ENCODE measurements around the gene ATXN1. TPM values are rescaled to one million over a fixed set of nuclear protein-coding genes. Genes with fewer than 3 reads are reported as not detected.

Gene ATXN1
- total RNA-seq, 1 experiment from 2014 or later = 13.4 TPM

DNA sequence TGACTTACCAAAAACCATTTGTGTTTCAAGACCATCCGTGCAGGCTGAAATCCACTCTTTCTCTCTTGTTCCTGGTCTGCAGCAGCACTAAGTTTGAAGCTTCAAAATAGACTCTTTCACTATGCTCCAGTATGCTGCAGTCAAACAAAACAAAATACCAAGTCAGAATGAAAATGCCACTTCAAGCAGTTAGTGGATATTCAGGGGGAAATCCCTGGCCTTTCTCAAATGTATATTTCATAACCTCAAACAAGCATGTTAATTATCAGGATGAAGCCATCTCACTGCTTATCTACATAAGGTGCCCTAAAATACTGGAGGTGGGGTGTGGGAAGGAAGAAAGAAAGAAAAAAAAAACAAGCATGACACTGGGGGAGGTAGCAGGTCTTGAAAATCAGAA lies 103.5 kb downstream of the ATXN1 start:
- in situ Hi-C loops (cut with HindIII; ENCODE audit: low pct_unique_long_range_greater_than_20kb, low sequenced_read_pairs) = no loop called here
- no peak for DNase-seq (ENCODE audit: low read depth, low spot score)

DNA sequence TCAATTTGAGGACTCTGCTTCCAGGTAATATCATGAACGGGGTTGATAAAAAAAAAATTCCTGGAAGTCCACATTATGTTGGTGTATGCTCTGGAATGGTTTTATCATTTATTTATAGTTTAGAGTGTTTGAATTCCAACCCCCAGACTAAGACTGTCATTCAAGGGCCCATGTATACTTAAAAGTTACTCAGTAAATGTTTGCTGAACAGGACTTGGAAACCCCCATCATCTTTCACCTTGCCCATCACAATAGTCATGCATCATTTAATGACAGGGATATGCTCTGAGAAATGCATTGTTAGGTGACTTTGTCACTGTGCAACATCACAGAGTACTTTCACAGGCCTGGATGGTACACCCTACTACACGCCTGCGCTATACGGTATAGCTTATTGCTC lies 104.8 kb downstream of the ATXN1 start:
- no peak for DNase-seq (ENCODE audit: low read depth, low spot score)
- in situ Hi-C loops (cut with HindIII; ENCODE audit: low pct_unique_long_range_greater_than_20kb, low sequenced_read_pairs) = no loop called here

DNA sequence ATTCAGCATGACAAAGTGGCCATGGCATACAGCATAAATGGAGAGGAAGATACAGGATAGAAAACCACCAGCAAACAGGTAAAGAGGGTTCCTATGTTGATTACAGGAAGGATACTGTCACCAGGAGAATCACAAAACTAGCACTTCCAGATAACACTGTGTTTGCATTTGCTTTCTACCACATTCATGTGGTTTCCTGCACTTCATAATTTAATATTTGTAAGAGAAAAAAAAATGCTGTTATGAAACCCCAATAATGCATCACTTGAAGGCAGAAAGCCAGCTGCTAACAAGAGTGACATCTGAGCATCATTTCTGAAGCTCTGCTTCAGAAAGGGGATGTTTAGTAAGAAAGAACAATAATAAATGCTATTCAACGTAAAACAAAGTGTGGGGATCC lies 106.6 kb downstream of the ATXN1 start:
- no peak for DNase-seq (ENCODE audit: low read depth, low spot score)
- in situ Hi-C loops (cut with HindIII; ENCODE audit: low pct_unique_long_range_greater_than_20kb, low sequenced_read_pairs) = no loop called here

DNA sequence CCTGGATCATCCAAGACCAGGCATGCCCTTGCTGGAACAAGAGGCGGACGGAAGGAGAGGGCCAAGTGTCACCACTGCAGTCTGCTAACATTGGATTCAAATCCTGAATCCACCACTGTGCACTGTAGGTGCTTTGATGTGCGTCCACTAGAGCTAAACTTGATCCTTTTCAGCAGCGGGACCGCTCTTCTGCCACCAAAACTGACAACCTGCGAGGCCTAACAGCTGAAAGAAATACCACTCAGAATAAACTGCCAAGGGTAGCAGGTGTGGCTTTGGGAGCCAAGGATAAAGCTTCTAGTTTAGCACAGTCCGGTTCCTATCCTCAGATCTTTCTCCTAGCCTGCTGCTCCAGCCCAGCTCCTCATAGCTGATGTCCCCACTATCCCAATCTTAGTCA lies 108.0 kb downstream of the ATXN1 start:
- in situ Hi-C loops (cut with HindIII; ENCODE audit: low pct_unique_long_range_greater_than_20kb, low sequenced_read_pairs) = no loop called here
- no peak for DNase-seq (ENCODE audit: low read depth, low spot score)

DNA sequence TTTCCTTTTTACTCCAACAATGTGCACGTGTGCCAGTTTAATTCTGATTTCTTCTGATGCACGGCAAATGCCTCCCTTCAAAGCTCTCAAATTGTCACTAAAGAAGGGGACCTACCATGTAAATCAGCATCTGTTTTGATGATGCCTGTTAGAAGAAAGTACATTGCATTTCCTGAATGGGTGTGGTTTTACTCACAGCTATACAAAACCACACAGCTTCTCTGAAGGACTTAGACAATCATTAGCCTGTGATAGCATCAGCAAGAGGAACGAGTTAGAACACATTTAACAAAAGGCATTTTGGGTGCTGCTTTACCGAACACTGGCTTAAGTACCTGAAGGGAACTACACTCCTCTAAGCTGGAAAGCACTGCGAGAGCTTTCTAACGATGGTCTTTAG lies 109.4 kb downstream of the ATXN1 start:
- in situ Hi-C loops (cut with HindIII; ENCODE audit: low pct_unique_long_range_greater_than_20kb, low sequenced_read_pairs) = no loop called here
- no peak for DNase-seq (ENCODE audit: low read depth, low spot score)

DNA sequence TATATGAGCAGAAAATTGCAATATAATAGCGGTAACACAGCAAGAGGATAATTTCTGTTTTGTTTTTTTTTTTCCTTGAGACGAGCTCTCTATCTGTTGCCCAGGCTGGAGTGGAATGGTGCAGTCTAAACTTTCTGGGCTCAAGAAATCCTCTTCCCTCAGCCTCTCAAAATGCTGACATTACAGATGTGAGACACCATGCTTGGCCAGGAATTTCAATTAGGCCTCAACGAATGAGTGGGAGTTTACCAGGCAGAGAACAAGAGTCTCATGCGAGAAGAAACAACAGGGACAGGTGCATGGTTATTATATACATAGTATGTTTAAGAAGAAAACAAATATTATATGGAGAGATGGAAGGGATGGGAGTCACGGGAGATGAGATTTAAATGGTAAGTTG lies 111.4 kb downstream of the ATXN1 start:
- in situ Hi-C loops (cut with HindIII; ENCODE audit: low pct_unique_long_range_greater_than_20kb, low sequenced_read_pairs) = no loop called here
- DNase-seq (ENCODE audit: low read depth, low spot score) = no peak

DNA sequence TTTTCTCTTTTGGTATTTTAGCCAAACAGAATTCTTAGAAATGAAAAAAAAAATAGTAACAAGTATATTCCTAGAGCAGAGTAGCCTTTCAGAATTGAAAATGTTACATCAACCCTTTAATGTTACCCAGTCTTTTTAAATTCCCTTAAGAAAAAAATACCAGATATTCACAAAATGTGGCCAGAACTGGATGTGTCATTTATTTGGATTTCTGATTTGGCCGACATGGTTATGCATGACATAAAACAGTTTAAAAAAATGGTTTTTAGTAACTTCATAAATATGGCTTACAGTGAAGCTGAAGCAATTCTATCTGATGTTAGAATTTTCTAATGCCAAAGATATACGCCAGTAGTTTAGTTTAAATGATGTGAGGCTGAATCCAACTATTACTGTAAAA lies 112.0 kb downstream of the ATXN1 start:
- in situ Hi-C loops (cut with HindIII; ENCODE audit: low pct_unique_long_range_greater_than_20kb, low sequenced_read_pairs) = no loop called here

DNA sequence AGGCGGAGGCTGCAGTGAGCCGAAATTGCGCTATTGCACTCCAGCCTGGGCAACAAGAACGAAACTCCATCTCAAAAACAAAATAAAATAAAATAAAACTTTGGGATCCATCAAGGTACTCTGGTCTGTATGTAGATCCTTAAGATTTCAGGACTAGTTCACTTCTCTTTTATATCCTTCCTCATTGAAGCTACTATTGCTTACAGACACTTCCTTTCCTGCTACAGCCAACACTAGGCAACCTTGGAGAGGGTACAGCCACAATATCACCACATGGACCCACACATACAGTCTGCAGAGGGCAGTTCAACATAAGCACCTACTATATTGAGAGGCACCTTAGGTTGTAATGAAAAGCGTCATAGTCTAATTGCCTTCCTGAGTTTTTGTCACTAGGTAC lies 113.3 kb downstream of the ATXN1 start:
- no peak for DNase-seq (ENCODE audit: low read depth, low spot score)
- in situ Hi-C loops (cut with HindIII; ENCODE audit: low pct_unique_long_range_greater_than_20kb, low sequenced_read_pairs) = no loop called here

More for the DNA sequence above, 112.0 kb downstream of the ATXN1 start:
- DNase-seq (ENCODE audit: low read depth, low spot score) = no peak

DNA sequence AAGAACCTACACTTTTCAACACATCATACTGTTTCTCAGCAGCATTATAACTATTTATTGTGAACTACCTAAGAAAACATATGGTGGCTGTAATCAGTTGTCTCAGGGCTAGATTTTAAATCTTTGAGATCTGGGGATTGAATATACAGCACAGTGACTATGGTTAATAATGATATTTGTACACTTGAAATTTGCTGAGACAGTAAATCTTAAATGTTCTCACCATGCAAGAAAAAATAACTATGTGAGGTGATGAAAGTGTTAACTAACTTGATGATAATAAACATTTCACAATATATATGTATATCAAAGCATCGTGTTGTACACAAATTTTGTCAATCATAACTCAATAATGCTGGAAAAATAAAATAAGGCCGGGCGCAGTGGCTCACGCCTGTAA lies 113.8 kb downstream of the ATXN1 start:
- DNase-seq (ENCODE audit: low read depth, low spot score) = no peak
- in situ Hi-C loops (cut with HindIII; ENCODE audit: low pct_unique_long_range_greater_than_20kb, low sequenced_read_pairs) = no loop called here

DNA sequence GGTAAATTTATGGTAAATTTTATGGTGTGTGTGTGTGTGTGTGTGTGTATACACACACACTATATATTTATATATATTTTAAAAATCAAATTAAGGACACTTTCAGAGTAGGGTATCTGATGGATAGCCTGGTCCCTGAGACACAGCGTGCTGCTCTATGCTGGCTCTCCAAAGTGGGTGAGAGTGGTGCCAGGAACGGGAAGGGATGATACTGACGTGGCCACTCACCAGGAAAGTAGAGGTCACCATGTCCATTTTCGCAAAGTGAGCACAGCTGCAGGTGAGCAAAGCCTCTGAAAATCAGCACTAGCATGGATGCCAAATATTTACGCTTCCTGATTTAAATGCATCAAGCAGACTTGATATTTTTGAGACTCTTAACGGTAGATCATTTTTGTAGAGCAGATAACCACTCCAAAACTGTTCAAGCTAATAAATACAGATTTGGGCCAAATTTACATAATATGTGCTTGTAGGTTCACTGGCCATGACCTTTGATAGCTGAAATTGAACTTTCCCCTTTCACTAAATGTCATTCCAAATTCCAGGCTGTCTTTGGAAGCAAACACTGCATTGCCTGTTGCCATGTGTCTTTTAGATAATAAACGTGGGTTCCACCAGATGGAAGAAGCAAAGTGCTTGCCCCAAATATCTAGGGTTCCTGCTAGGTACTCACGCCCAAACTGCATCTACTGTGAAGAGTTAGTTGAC lies 116.6 kb downstream of the ATXN1 start:
- in situ Hi-C loops (cut with HindIII; ENCODE audit: low pct_unique_long_range_greater_than_20kb, low sequenced_read_pairs) = no loop called here
- DNase-seq (ENCODE audit: low read depth, low spot score) = no peak

DNA sequence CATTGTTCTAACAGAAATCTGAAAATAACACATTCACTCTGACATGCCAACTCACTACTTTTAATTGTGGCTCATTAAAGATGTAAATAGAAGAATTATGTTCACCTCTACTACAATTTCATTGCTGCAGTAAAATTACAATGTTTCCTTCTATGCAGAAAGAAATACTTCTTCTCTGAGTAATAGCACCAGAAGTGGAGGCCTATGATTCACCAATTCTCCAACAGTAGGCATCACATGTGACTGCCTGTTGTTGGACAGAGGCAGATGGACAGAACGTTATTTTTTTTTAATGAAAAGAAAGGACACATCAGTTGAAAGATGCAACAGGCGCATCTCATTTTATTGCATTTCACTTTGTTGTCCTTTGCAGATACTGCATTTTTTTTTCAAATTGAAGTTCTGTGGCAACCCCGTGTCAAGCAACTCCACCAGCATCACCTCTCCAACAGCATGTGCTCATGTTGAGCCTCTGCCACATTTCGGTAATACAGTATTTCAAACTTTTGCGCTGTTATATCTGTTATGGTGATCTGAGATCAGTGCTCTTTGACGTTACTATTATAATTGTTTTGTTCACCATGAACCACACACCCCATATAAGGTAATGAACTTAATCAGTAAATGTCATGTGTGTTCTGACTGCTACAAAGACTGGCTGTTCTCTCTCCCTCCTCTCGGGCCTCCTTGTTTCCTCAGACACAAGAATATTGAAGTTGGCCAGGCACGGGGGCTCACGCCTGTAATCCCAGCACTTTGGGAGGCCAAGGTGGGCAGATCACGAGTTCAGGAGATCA lies 121.4 kb downstream of the ATXN1 start:
- peak; percentile 51 for DNase-seq (ENCODE audit: low read depth, low spot score)
- in situ Hi-C loops (cut with HindIII; ENCODE audit: low pct_unique_long_range_greater_than_20kb, low sequenced_read_pairs) = no loop called here

DNA sequence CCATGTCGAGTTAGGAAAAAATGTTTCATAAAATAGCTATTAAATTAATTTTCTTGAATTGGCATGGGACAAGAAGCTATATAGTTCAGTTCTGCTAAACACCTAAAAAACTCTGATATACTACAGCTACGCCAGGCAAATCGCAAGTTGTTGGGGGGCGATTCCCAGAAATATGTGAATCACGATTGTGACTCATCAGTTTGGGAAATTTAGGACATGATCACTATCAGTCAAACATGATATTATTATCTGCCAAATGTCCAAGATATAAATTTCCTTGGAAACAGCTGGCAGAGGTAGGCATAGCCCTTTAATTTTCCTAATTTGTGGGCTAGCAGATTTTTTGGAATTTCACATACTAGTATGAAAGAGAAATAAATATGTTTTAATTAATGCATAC lies 123.6 kb downstream of the ATXN1 start:
- in situ Hi-C loops (cut with HindIII; ENCODE audit: low pct_unique_long_range_greater_than_20kb, low sequenced_read_pairs) = no loop called here

DNA sequence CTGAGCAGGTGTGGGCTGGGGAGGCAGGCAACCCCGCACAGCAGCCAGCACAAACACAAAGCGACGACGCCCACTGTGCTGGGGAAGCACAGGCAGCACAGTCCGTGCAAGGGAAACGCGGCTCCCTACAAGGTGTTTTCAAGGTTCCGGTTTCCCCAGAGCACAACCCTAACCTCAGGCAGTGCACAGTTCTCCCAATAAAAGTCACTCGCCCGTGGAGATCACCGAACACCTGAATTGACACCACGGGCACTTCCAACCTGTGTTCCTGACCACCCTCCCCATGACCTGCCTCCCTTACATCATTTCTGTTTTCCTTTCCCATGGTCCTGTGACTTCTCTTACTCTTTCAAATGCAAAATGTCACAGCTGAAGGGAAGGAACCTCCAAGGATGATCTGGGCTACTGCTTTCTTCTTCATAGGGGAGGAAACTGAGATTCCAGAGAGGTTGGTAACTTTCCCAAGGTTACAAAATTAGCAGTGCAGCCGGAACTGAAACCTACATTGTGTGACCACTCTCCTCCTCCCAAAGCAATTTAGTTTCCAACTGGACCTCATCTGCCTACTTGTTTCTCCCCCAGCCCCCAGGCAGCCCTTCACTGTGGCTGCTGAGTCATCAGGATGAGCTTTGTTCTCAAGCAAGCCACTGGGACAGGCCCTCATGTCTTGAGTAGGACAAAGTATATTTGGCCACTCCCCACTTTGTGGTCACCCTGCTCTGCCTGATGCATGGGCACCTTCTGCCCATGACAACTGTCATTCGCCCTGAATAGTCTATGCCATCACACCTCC lies 125.3 kb downstream of the ATXN1 start:
- peak; percentile 57 for DNase-seq (ENCODE audit: low read depth, low spot score)
- in situ Hi-C loops (cut with HindIII; ENCODE audit: low pct_unique_long_range_greater_than_20kb, low sequenced_read_pairs) = no loop called here

More for the DNA sequence above, 123.6 kb downstream of the ATXN1 start:
- DNase-seq (ENCODE audit: low read depth, low spot score) = no peak

DNA sequence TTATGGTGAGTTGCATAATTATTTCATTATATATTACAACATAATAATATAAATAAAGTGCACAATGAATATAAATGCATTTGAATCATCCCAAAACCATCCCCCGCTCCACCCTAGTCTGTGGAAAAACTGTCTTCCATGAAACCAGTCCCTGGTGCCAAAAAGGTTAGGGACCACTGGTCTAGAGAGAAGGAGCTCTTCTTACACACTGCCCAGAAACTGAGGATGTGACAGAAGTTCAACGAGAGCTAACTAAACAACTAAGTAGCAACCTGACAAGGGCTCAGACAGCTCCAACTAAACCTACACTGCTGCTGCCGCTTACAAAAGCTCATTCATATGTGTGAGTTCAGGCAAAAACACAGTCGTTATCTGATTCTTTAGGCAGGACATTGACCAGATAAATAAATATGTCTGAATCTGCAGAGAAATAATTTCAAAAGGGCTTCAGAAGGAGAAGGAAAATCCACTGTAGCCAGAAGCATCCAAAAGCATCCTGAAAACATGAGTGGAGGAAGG lies 125.9 kb downstream of the ATXN1 start:
- DNase-seq (ENCODE audit: low read depth, low spot score) = no peak
- in situ Hi-C loops (cut with HindIII; ENCODE audit: low pct_unique_long_range_greater_than_20kb, low sequenced_read_pairs) = no loop called here

DNA sequence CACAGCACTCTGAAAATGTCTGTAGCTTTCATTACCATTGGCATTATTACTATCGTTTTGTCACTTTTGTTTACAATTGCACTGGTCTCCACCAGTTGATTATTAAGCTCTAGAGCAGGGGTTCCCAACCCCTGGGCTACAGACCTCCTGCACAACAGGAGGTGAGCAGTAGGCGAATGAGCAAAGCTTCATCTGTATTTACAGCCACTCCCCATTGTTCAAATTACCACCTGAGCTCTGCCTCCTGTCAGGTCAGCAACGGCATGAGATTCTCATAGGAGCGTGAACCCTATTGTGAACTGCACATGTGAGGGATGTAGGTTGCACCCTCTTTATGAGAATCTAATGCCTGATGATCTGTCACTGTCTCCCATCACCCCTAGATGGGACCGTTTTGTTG lies 126.4 kb downstream of the ATXN1 start:
- no peak for DNase-seq (ENCODE audit: low read depth, low spot score)
- in situ Hi-C loops (cut with HindIII; ENCODE audit: low pct_unique_long_range_greater_than_20kb, low sequenced_read_pairs) = no loop called here

DNA sequence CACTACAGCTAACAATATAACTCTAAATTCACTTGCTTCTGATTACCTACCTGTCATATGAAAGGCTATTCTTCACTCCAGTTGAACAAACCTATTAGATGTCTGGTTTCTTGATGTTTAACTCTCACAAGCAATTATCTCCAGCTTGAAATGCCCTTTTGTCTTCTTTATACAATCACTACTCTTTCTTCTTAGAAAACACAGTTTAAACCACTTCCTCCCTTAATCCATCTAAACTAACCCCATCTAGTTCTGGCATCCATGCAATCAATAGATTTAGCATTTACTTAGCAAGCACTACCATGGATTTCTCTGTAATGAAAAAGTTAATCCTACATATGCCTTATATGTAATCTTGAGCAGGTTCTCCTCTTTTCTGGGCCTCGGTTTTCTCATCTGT lies 127.3 kb downstream of the ATXN1 start:
- peak; percentile 70 for DNase-seq (ENCODE audit: low read depth, low spot score)
- in situ Hi-C loops (cut with HindIII; ENCODE audit: low pct_unique_long_range_greater_than_20kb, low sequenced_read_pairs) = no loop called here

DNA sequence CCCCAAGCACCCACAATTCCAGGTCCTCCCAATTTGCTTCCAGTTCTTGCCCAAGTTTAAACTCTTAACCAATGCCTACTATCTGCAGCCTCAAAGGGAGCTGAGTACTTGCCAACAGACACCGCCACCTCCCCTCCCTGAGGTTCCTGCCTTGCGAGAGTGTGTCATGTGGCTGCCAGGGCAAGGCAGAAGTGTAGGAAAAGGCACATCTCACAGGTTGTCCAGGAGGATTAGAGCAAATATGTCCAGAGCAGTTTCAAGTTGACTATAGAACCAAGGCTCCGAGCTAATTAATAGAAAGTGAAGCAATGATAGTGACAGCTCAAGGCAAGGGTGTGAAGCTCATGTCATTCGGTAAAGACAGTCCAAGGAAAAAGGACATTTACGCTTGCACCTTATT lies 127.8 kb downstream of the ATXN1 start:
- in situ Hi-C loops (cut with HindIII; ENCODE audit: low pct_unique_long_range_greater_than_20kb, low sequenced_read_pairs) = no loop called here

DNA sequence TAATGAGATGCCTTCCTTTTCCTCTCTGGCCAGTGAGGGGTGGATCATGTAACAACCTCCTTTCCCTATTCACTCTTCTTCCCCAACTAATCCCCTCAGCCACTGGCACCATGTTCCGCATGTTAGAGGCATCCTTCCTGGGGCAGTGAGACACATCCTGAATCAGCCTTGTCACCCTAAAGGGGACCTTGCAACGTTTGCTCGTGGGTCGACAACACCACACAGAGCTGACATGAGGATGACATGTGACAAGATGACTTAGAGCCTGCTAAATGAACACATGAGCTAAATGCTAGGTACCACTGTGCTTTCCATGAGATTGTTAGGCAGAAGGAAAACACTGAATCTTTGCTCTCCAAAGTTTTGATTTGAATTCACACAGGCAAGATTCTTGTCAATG lies 129.2 kb downstream of the ATXN1 start:
- in situ Hi-C loops (cut with HindIII; ENCODE audit: low pct_unique_long_range_greater_than_20kb, low sequenced_read_pairs) = no loop called here
- no peak for DNase-seq (ENCODE audit: low read depth, low spot score)

More for the DNA sequence above, 127.8 kb downstream of the ATXN1 start:
- peak; percentile 34 for DNase-seq (ENCODE audit: low read depth, low spot score)
